Measurements from ENCODE around the gene ATP6V0A1. TPM values are rescaled to one million over a fixed set of nuclear protein-coding genes. Genes with fewer than 3 reads are reported as not detected.
A peak's percentile ranks its signal among the peaks of the same experiment; 100 is the strongest.

The ATP6V0A1 gene
- total and polyA plus RNA-seq, 7 donors, result 41.1 to 116 (median 62.7) TPM

DNA sequence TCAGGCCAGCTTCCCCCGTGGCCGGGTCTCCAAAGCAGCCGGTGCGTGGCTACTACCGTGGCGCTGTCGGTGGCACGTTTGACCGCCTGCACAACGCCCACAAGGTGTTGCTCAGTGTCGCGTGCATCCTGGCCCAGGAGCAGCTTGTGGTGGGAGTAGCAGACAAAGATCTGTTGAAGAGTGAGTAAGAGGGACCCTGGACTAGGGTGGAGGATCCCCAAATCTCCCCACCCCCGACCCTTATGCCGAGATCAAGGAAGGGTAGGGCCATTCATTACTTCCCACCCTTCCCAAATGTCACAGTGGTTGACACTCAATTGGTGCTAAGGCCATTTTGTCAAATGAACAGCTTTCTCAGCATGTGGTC, 104.4 kb downstream of the ATP6V0A1 start:
- H3K4me3 ChIP-seq, result peak overlapping the region; percentile 99
- peaks cover 2 to 23% of the 10 kb centered on the region in 2 donors for H3K36me3 ChIP-seq (ENCODE audit: insufficient read depth in 1 of 2, low read depth in 1 of 2)
- peaks cover 29% of the 10 kb centered on the region for H3K4me1 ChIP-seq
- intact Hi-C loops (cut with DNase I), result no loop called here
- ATAC-seq, result no peak
- TF ChIP-seq, protein P1, sequence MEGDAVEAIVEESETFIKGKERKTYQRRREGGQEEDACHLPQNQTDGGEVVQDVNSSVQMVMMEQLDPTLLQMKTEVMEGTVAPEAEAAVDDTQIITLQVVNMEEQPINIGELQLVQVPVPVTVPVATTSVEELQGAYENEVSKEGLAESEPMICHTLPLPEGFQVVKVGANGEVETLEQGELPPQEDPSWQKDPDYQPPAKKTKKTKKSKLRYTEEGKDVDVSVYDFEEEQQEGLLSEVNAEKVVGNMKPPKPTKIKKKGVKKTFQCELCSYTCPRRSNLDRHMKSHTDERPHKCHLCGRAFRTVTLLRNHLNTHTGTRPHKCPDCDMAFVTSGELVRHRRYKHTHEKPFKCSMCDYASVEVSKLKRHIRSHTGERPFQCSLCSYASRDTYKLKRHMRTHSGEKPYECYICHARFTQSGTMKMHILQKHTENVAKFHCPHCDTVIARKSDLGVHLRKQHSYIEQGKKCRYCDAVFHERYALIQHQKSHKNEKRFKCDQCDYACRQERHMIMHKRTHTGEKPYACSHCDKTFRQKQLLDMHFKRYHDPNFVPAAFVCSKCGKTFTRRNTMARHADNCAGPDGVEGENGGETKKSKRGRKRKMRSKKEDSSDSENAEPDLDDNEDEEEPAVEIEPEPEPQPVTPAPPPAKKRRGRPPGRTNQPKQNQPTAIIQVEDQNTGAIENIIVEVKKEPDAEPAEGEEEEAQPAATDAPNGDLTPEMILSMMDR (IDR thresholded peaks at IDR 0.05), result no peak
- 52 to 66% (median 60%) methylated on average over 14 of the region's 14 CpGs for WGBS, 3 donors
- H3K27me3 ChIP-seq (ENCODE audit: insufficient read depth in 3 of 3, low read length in 2 of 3), result no peaks in the 10 kb centered on the region
- DNase-seq, result peak in 1 of 2 donors; percentile 60
- peak overlapping the region; percentile 86 for H3K27ac ChIP-seq
- no peaks in the 10 kb centered on the region for H3K9me3 ChIP-seq

DNA sequence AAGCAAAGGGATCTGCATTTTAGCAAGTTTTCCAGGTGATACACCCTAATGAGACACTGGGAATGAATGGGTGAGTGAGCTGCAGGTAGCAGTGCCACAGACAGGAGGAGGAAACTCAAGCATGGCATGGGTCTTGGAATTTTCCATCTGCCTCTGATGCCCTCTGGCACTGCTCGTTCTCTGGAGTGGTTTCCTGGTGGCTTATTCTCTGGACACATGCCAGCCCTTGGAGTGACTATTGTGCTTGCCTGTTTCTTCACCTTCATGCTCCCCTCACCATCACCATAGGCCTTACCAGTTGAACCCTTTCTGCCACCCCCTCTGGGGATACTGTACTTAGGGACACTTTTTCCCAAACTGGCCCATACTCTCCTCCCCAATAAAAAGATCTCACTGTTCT, 104.9 kb downstream of the ATP6V0A1 start:
- TF ChIP-seq, protein P1 (IDR thresholded peaks at IDR 0.05), result no peak
- WGBS, 3 donors, result 5 to 15% (median 14%) methylated on average over 1 of the region's 1 CpG
- no peaks in the 10 kb centered on the region for H3K9me3 ChIP-seq
- intact Hi-C loops (cut with DNase I), result no loop called here
- H3K4me1 ChIP-seq, result peaks cover 29% of the 10 kb centered on the region
- H3K36me3 ChIP-seq (ENCODE audit: insufficient read depth in 1 of 2, low read depth in 1 of 2), result peaks cover 2 to 25% of the 10 kb centered on the region in 2 donors
- peak overlapping the region; percentile 86 for H3K27ac ChIP-seq
- ATAC-seq, result no peak
- DNase-seq, result no peak
- peak overlapping the region; percentile 99 for H3K4me3 ChIP-seq
- no peaks in the 10 kb centered on the region for H3K27me3 ChIP-seq (ENCODE audit: insufficient read depth in 3 of 3, low read length in 2 of 3)

DNA sequence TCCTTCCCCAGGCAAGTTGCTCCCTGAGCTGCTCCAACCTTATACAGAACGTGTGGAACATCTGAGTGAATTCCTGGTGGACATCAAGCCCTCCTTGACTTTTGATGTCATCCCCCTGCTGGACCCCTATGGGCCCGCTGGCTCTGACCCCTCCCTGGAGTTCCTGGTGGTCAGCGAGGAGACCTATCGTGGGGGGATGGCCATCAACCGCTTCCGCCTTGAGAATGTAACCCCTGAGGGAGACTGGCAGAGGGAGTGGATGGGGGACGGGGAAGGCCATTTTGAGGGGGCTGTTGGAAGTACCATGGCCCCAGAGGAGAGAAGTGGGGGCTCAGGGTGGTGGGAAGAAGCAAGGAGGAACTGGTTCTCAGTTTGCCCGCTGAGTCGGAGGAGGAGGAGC, 105.3 kb downstream of the ATP6V0A1 start:
- Histone ChIP-seq H3K36me3 (ENCODE audit: insufficient read depth in 1 of 2, low read depth in 1 of 2) (peaks cover 2 to 28% of the 10 kb centered on the region in 2 donors), H3K27ac (no peak overlapping the region), H3K27me3 (ENCODE audit: insufficient read depth in 3 of 3, low read length in 2 of 3) (no peaks in the 10 kb centered on the region), H3K4me3 (peak overlapping the region; percentile 99), H3K4me1 (peaks cover 29% of the 10 kb centered on the region), H3K9me3 (no peaks in the 10 kb centered on the region)
- intact Hi-C loops (cut with DNase I), result no loop called here
- DNase-seq, result no peak
- ATAC-seq, result no peak
- TF ChIP-seq, protein P1 (IDR thresholded peaks at IDR 0.05), result no peak
- WGBS, 3 donors, result 80 to 84% (median 81%) methylated on average over 7 to 9 of the region's 9 CpGs

DNA sequence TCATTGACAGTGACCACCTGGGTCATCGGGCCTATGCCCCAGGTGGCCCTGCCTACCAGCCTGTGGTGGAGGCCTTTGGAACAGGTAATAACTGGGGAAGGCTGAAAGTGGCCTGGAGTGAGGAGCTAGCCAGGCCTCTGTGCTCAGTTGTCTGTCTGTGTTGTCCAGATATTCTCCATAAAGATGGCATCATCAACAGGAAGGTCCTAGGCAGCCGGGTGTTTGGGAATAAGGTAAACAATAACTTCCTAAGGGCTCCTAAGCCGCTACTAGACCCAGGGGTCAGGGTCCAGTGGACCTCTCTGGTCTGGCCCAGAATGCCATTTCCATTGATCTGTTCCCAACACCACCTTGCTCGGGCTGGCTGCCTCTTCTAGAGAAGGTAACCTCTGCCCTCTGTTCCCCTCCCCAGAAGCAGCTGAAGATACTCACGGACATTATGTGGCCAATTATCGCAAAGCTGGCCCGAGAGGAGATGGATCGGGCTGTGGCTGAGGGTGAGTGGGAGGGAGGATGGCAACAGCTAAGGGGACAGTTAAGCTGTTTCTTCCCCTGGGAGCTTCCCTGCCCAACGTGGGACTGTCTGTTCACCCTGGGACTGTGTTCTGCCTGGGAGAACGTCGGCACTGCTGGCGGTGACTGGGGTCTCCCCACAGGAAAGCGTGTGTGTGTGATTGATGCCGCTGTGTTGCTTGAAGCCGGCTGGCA, 106.3 kb downstream of the ATP6V0A1 start:
- Histone ChIP-seq H3K9me3 (no peaks in the 10 kb centered on the region), H3K27ac (no peak overlapping the region), H3K27me3 (ENCODE audit: insufficient read depth in 3 of 3, low read length in 2 of 3) (no peaks in the 10 kb centered on the region), H3K4me1 (peaks cover 29% of the 10 kb centered on the region), H3K4me3 (no peak overlapping the region), H3K36me3 (ENCODE audit: insufficient read depth in 1 of 2, low read depth in 1 of 2) (peaks cover 2 to 38% of the 10 kb centered on the region in 2 donors)
- DNase-seq (no peak), ATAC-seq (no peak)
- 81 to 91% (median 85%) methylated on average over 15 of the region's 15 CpGs for WGBS, 3 donors
- intact Hi-C loops (cut with DNase I), result no loop called here
- TF ChIP-seq, protein P1 (IDR thresholded peaks at IDR 0.05), result no peak

Data from psoas muscle (tissue), 8 donors.